ENCODE measurements around the gene CORO1C. TPM values are rescaled to one million over a fixed set of nuclear protein-coding genes. Genes with fewer than 3 reads are reported as not detected.

The CORO1C gene
- total and polyA plus RNA-seq, 4 donors: 23.2 to 58.6 (median 41.9) TPM

DNA sequence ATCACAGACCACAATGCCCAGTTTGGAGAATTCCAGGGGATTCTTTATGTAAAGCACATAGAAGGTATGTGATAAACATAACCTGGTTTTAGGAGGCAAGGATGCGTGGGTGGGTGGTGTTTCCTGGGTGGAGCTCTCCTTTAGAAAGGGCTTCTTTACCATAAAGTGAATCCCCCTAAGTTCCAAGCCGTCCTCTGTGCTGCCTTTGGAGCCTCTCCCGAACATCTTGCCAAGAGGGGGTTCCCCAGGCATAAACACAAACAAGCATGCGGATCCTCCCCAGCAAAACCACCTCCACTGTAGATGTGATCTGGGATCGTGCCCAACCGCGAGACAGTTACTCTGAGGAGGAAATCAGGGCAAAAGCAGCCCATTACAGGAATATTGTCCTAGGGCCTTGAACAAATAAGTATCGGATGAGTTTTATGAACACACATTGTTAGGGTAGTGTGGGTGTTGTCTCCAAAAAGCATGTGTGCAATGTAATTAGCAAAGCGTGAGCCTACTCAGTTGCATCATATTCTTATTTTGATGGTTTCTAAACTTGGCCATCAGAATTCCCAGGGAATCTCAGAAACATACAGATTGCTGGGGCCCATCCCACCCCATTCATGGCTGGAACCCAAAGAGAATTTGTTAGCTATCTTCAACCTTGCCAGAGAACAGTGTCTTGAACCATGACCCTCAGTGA lies 48.8 kb upstream of the CORO1C start:
- no peak overlapping the region for H3K4me3 ChIP-seq (ENCODE audit: low read depth in 1 of 3, low read length in 3 of 3)
- DNase-seq (ENCODE audit: low spot score): no peak
- 80% methylated on average over 9 of the region's 9 CpGs for WGBS
- H3K27me3 ChIP-seq (ENCODE audit: control insufficient read depth in 4 of 4, insufficient read depth in 4 of 4, low read length in 3 of 4): no peaks in the 10 kb centered on the region
- peaks cover 0 to 8% (median 0%) of the 10 kb centered on the region in 4 donors for H3K36me3 ChIP-seq (ENCODE audit: control insufficient read depth in 4 of 4, insufficient read depth in 3 of 4, low read depth in 1 of 4, low read length in 3 of 4)
- H3K9ac ChIP-seq (ENCODE audit: low read depth in 1 of 2, low read length in 2 of 2): no peak overlapping the region
- H3K9me3 ChIP-seq (ENCODE audit: control insufficient read depth in 4 of 4, low read length in 3 of 4): no peaks in the 10 kb centered on the region
- no peak overlapping the region for H3K27ac ChIP-seq (ENCODE audit: low read depth in 1 of 2, low read length in 2 of 2)
- no peaks in the 10 kb centered on the region for H3K4me1 ChIP-seq (ENCODE audit: control insufficient read depth in 4 of 4, insufficient read depth in 4 of 4, low read length in 3 of 4)
- TF ChIP-seq NR2F2 (IDR thresholded peaks at IDR 0.05): peak; percentile 22
- TF ChIP-seq HNF4A (conservative IDR thresholded peaks at IDR 0.05): no peak
- TF ChIP-seq GABPA (IDR thresholded peaks at IDR 0.05 in 1 of 2, conservative IDR thresholded peaks at IDR 0.05 in 1 of 2): no peak
- TF ChIP-seq RXRA (IDR thresholded peaks at IDR 0.05): no peak
- no peak for TF ChIP-seq TAF1 (conservative IDR thresholded peaks at IDR 0.05)
- TF ChIP-seq, protein P1, sequence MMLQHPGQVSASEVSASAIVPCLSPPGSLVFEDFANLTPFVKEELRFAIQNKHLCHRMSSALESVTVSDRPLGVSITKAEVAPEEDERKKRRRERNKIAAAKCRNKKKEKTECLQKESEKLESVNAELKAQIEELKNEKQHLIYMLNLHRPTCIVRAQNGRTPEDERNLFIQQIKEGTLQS (IDR thresholded peaks at IDR 0.05): no peak
- TF ChIP-seq ZBTB33 (IDR thresholded peaks at IDR 0.05): no peak

GRCh38 chr12:108778053-108778452 lies 46.7 kb upstream of the CORO1C start:
- WGBS: 80% methylated on average over 2 of the region's 2 CpGs
- no peaks in the 10 kb centered on the region for H3K9me3 ChIP-seq (ENCODE audit: control insufficient read depth in 4 of 4, low read length in 3 of 4)
- no peak overlapping the region for H3K4me3 ChIP-seq (ENCODE audit: low read depth in 1 of 3, low read length in 3 of 3)

More at GRCh38 chr12:108778053-108778452, 46.7 kb upstream of the CORO1C start:
- Histone ChIP-seq H3K9ac (ENCODE audit: low read depth in 1 of 2, low read length in 2 of 2) (no peak overlapping the region), H3K27ac (ENCODE audit: low read depth in 1 of 2, low read length in 2 of 2) (no peak overlapping the region), H3K36me3 (ENCODE audit: control insufficient read depth in 4 of 4, insufficient read depth in 3 of 4, low read depth in 1 of 4, low read length in 3 of 4) (no peaks in the 10 kb centered on the region), H3K4me1 (ENCODE audit: control insufficient read depth in 4 of 4, insufficient read depth in 4 of 4, low read length in 3 of 4) (peaks cover 1 to 13% (median 7%) of the 10 kb centered on the region in 4 donors), H3K27me3 (ENCODE audit: control insufficient read depth in 4 of 4, insufficient read depth in 4 of 4, low read length in 3 of 4) (no peaks in the 10 kb centered on the region)
- no peak for DNase-seq (ENCODE audit: low spot score)
- TF ChIP-seq HNF4A (conservative IDR thresholded peaks at IDR 0.05) (no peak), YY1 (IDR thresholded peaks at IDR 0.05) (no peak), SP1 (IDR thresholded peaks at IDR 0.05) (no peak), ZBTB33 (IDR thresholded peaks at IDR 0.05) (no peak), RXRA (IDR thresholded peaks at IDR 0.05) (no peak), EGR1 (IDR thresholded peaks at IDR 0.05; ENCODE audit: low read depth in 2 of 2) (no peak), JUND (IDR thresholded peaks at IDR 0.05) (no peak), HNF4G (IDR thresholded peaks at IDR 0.05) (no peak), NR2F2 (IDR thresholded peaks at IDR 0.05) (no peak), RAD21 (IDR thresholded peaks at IDR 0.05) (no peak), FOXA2 (IDR thresholded peaks at IDR 0.05) (no peak), GABPA (IDR thresholded peaks at IDR 0.05 in 1 of 2, conservative IDR thresholded peaks at IDR 0.05 in 1 of 2) (no peak), FOXA1 (IDR thresholded peaks at IDR 0.05) (no peak), TAF1 (conservative IDR thresholded peaks at IDR 0.05) (no peak)
- TF ChIP-seq, protein P2, sequence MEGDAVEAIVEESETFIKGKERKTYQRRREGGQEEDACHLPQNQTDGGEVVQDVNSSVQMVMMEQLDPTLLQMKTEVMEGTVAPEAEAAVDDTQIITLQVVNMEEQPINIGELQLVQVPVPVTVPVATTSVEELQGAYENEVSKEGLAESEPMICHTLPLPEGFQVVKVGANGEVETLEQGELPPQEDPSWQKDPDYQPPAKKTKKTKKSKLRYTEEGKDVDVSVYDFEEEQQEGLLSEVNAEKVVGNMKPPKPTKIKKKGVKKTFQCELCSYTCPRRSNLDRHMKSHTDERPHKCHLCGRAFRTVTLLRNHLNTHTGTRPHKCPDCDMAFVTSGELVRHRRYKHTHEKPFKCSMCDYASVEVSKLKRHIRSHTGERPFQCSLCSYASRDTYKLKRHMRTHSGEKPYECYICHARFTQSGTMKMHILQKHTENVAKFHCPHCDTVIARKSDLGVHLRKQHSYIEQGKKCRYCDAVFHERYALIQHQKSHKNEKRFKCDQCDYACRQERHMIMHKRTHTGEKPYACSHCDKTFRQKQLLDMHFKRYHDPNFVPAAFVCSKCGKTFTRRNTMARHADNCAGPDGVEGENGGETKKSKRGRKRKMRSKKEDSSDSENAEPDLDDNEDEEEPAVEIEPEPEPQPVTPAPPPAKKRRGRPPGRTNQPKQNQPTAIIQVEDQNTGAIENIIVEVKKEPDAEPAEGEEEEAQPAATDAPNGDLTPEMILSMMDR (IDR thresholded peaks at IDR 0.05; ENCODE audit: low read depth, low read length, missing input control): no peak
- TF ChIP-seq, protein P1 (IDR thresholded peaks at IDR 0.05): no peak
- TF ChIP-seq, protein P3, sequence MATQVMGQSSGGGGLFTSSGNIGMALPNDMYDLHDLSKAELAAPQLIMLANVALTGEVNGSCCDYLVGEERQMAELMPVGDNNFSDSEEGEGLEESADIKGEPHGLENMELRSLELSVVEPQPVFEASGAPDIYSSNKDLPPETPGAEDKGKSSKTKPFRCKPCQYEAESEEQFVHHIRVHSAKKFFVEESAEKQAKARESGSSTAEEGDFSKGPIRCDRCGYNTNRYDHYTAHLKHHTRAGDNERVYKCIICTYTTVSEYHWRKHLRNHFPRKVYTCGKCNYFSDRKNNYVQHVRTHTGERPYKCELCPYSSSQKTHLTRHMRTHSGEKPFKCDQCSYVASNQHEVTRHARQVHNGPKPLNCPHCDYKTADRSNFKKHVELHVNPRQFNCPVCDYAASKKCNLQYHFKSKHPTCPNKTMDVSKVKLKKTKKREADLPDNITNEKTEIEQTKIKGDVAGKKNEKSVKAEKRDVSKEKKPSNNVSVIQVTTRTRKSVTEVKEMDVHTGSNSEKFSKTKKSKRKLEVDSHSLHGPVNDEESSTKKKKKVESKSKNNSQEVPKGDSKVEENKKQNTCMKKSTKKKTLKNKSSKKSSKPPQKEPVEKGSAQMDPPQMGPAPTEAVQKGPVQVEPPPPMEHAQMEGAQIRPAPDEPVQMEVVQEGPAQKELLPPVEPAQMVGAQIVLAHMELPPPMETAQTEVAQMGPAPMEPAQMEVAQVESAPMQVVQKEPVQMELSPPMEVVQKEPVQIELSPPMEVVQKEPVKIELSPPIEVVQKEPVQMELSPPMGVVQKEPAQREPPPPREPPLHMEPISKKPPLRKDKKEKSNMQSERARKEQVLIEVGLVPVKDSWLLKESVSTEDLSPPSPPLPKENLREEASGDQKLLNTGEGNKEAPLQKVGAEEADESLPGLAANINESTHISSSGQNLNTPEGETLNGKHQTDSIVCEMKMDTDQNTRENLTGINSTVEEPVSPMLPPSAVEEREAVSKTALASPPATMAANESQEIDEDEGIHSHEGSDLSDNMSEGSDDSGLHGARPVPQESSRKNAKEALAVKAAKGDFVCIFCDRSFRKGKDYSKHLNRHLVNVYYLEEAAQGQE (IDR thresholded peaks at IDR 0.05): no peak
- TF ChIP-seq, protein P4, sequence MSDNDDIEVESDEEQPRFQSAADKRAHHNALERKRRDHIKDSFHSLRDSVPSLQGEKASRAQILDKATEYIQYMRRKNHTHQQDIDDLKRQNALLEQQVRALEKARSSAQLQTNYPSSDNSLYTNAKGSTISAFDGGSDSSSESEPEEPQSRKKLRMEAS (IDR thresholded peaks at IDR 0.05): no peak

All from liver (tissue), 9 donors.